B cell (primary cell): Measurements from ENCODE around the gene TAF13. TPM values are rescaled to one million over a fixed set of nuclear protein-coding genes. Genes with fewer than 3 reads are reported as not detected.

Experiments
- ATAC-seq: fragments of 200-7000 bp; cut with Tn5 transposase; one replicate; pipeline ENCODE4 v1.10.0; 2021; ENCODE audit warnings: low read depth, mild to moderate bottlenecking, moderate number of reproducible peaks, moderate library complexity
- CTCF ChIA-PET: fragments of 350-600 bp; sonication (Branson Sonifier 250); formaldehyde crosslinking; loops from one replicate; lab custom pipeline; 2021; ENCODE audit warnings: antibody characterized with exemption, inconsistent platforms; lab: Charles Lee
- POLR2A ChIA-PET: fragments of 350-600 bp; sonication (Branson Sonifier 250); formaldehyde crosslinking; loops from one replicate; lab custom pipeline; 2021; ENCODE audit warnings: antibody characterized with exemption; lab: Charles Lee
- DNase-seq: peaks from one replicate; pipeline ENCODE4 v3.0.0; 2013
- H2AFZ ChIP-seq: 2 replicates; pipeline ENCODE4 v1.6.1; 2012; ENCODE audit warnings: mild to moderate bottlenecking, low read depth, low read length; ENCODE audit not compliant: insufficient read depth, poor library complexity, severe bottlenecking
- H3K27ac ChIP-seq, 2 donors: 1 replicate in 1 of 2; 2 replicates in 1 of 2; pipeline ENCODE4 v1.5.1; 2012 to 2013; ENCODE audit warnings: low read length in 2 of 2, mild to moderate bottlenecking in 2 of 2, moderate library complexity in 1 of 2
- H3K27me3 ChIP-seq, 4 experiments: fragments of 200-600 bp in 1 of 4; sonication (generic) in 1 of 4; replicated peaks in 1 of 4; 1 replicate in 2 of 4; 2 replicates in 2 of 4; pipeline versions ENCODE4 v1.6.1 to v1.7.0; 2013 to 2016; ENCODE audit warnings: low read length in 3 of 4, mild to moderate bottlenecking in 2 of 4, mixed read lengths in 1 of 4, moderate library complexity in 1 of 4; ENCODE audit not compliant: insufficient read depth in 4 of 4, control insufficient read depth in 3 of 4; ENCODE audit errors: control extremely low read depth in 1 of 4
- H3K36me3 ChIP-seq, 2 experiments: replicated peaks in 1 of 2; 1 replicate in 1 of 2; 2 replicates in 1 of 2; pipeline versions ENCODE4 v1.6.1 to v1.7.1; 2013; ENCODE audit warnings: low read length in 1 of 2; ENCODE audit not compliant: insufficient read depth in 2 of 2, control insufficient read depth in 1 of 2; ENCODE audit errors: control extremely low read depth in 1 of 2, extremely low read depth in 1 of 2
- H3K4me1 ChIP-seq, 2 donors: fragments of 200-600 bp in 1 of 2; sonication (generic) in 1 of 2; 1 replicate in 1 of 2; 2 replicates in 1 of 2; pipeline versions ENCODE4 v1.5.1 to v1.6.1; 2013 to 2017; ENCODE audit warnings: low read length in 2 of 2; ENCODE audit not compliant: control insufficient read depth in 2 of 2, insufficient read depth in 2 of 2
- H3K4me2 ChIP-seq: replicated peaks from 2 replicates; pipeline ENCODE3; 2012; ENCODE audit warnings: mild to moderate bottlenecking, low read depth, low read length; ENCODE audit not compliant: poor library complexity, severe bottlenecking
- H3K4me3 ChIP-seq, 5 experiments: fragments of 200-600 bp in 1 of 5; sonication (generic) in 1 of 5; 1 replicate in 3 of 5; 2 replicates in 2 of 5; pipeline versions ENCODE4 v1.5.1 to v1.7.0; 2011 to 2016; ENCODE audit warnings: low read length in 4 of 5, mild to moderate bottlenecking in 4 of 5, low read depth in 2 of 5, control low read depth in 1 of 5, moderate library complexity in 1 of 5; ENCODE audit not compliant: insufficient read depth in 1 of 5; ENCODE audit errors: control extremely low read depth in 1 of 5, extremely low read depth in 1 of 5
- H3K79me2 ChIP-seq: fragments of 200-600 bp; sonication (generic); one replicate; pipeline ENCODE4 v1.6.0; 2016; ENCODE audit warnings: low read length; ENCODE audit not compliant: control insufficient read depth, insufficient read depth
- H3K9ac ChIP-seq: fragments of 200-600 bp; sonication (generic); 2 replicates; pipeline ENCODE4 v1.6.1; 2017; ENCODE audit warnings: mild to moderate bottlenecking, low read length, moderate library complexity
- H3K9me3 ChIP-seq, 3 donors: one replicate each; pipeline versions ENCODE4 v1.6.1 to v1.7.1; 2013; ENCODE audit warnings: low read length in 2 of 3; ENCODE audit not compliant: control insufficient read depth in 2 of 3, insufficient read depth in 1 of 3; ENCODE audit errors: control extremely low read depth in 1 of 3
- H4K20me1 ChIP-seq: 2 replicates; pipeline ENCODE4 v1.6.0; 2012; ENCODE audit warnings: mild to moderate bottlenecking, low read length; ENCODE audit not compliant: insufficient read depth, control insufficient read depth, poor library complexity, severe bottlenecking
- H3K27ac Mint-ChIP-seq: one replicate; pipeline ENCODE4 v1.8.0; 2021; ENCODE audit warnings: mixed read lengths
- H3K27me3 Mint-ChIP-seq: one replicate; pipeline ENCODE4 v1.8.0; 2021; ENCODE audit warnings: mixed read lengths
- H3K4me1 Mint-ChIP-seq: one replicate; pipeline ENCODE4 v1.8.0; 2021; ENCODE audit warnings: mixed read lengths
- H3K4me3 Mint-ChIP-seq: one replicate; pipeline ENCODE4 v1.8.0; 2021; ENCODE audit warnings: mixed read lengths
- H3K9me3 Mint-ChIP-seq: one replicate; pipeline ENCODE4 v1.8.0; 2022; ENCODE audit warnings: mixed read lengths; ENCODE audit not compliant: insufficient read depth
- CTCF ChIP-seq: fragments of 200-600 bp; IDR thresholded peaks from one replicate; pipeline ENCODE4 v1.8.0; 2022; ENCODE audit warnings: antibody characterized with exemption, mild to moderate bottlenecking
- EZH2 ChIP-seq: IDR thresholded peaks from 2 replicates; pipeline ENCODE4 v1.6.1; 2012; ENCODE audit warnings: borderline replicate concordance, low read depth, mild to moderate bottlenecking, moderate library complexity, low read length; ENCODE audit not compliant: insufficient read depth, poor library complexity, severe bottlenecking
- WGBS: methylation state at CpG from one replicate; pipeline ENCODE4 v1.1.5; 2013; ENCODE audit warnings: missing lambda C conversion rate; ENCODE audit not compliant: insufficient coverage; 5-methylcytosine and 5-hydroxymethylcytosine counted together
- intact Hi-C: fragments of 100-400 bp; cut with micrococcal nuclease; formaldehyde crosslinking; loops from one replicate; pipeline ENCODE4 v1.10.0; 2022
- polyA plus RNA-seq: library from polyadenylated mRNA; depleted of rRNA; stranded (reverse); fragments of >200 nt; gene quantifications from 2 replicates; pipeline ENCODE4 v1.2.3, GENCODE V29; 2012
- total RNA-seq, 2 donors: library from RNA; stranded (reverse); fragments of 120-200 nt in 1 of 2; gene quantifications; 1 replicate in 1 of 2; 2 replicates in 1 of 2; pipeline versions ENCODE4 v1.2.3 to v1.2.4, GENCODE V29; 2013 to 2022

The TAF13 gene
- total and polyA plus RNA-seq, 2 donors (not counting 1 experiment from before 2014, with no cell fraction given) = 6.6 to 14.3 TPM

- H3K27ac ChIP-seq = no peak overlapping the region
- Mint-ChIP-seq H3K27me3 (peaks cover 37% of the 10 kb centered on the region), H3K4me1 (peaks cover 31% of the 10 kb centered on the region), H3K4me3 (peak overlapping the region; percentile 85), H3K9me3 (no peaks in the 10 kb centered on the region), H3K27ac (no peak overlapping the region)
- no peaks in the 10 kb centered on the region for H4K20me1 ChIP-seq
- peaks cover 0 to 6% (median 0%) of the 10 kb centered on the region in 3 donors for H3K9me3 ChIP-seq
- DNase-seq (no peak), ATAC-seq (no peak)
- ChIA-PET POLR2A (interaction anchor here (0.5 kb wide), 1 partner anchor 23 kb away, joined by 5 read pairs; no protein-coding TSS in a partner anchor), CTCF (interaction anchor here (0.8 to 5.7 kb wide), 3 partner anchors 14 to 79 kb away, joined by 3 to 64 read pairs (median 4); no protein-coding TSS in a partner anchor)
- H3K9ac ChIP-seq = peak overlapping the region; percentile 59
- intact Hi-C loops = loop anchor here (5.0 kb wide), 4 partner anchors 78 to 557 kb away; partner anchors contain the start of genes SORT1 and STXBP3
- H3K27me3 ChIP-seq = peaks cover 0 to 23% (median 20%) of the 10 kb centered on the region in 4 experiments
- H3K36me3 ChIP-seq = no peaks in the 10 kb centered on the region
- H3K79me2 ChIP-seq = no peaks in the 10 kb centered on the region
- H2AFZ ChIP-seq = peak overlapping the region; percentile 69
- no peak for TF ChIP-seq CTCF
- no peak for TF ChIP-seq EZH2
- H3K4me2 ChIP-seq = peak overlapping the region; percentile 86
- WGBS = 15% methylated on average over 7 of the region's 12 CpGs
- H3K4me1 ChIP-seq = peaks cover 25 to 26% of the 10 kb centered on the region in 2 donors
- peak overlapping the region in 4 of 5 experiments; percentile 23 to 54 (median 43) for H3K4me3 ChIP-seq
Observed at GRCh38 chr1:109114342-109114674, 38.5 kb upstream of the TAF13 start.
